Urinary bladder (tissue), 4 donors: Measurements from ENCODE around the gene ZC3H12D. TPM values are rescaled to one million over a fixed set of nuclear protein-coding genes. Genes with fewer than 3 reads are reported as not detected.

ENCODE experiments used
- DNase-seq: peaks from one replicate; pipeline ENCODE4 v3.0.0-alpha.2; 2015; ENCODE audit errors: extremely low spot score
- H3K27ac ChIP-seq: one replicate; pipeline ENCODE4 v1.5.1; 2013; ENCODE audit warnings: low read depth, mild to moderate bottlenecking, moderate library complexity
- H3K36me3 ChIP-seq: one replicate; pipeline ENCODE4 v1.6.1; 2013; ENCODE audit warnings: mild to moderate bottlenecking, moderate library complexity; ENCODE audit not compliant: insufficient read depth
- H3K4me1 ChIP-seq: one replicate; pipeline ENCODE4 v1.6.1; 2013; ENCODE audit warnings: mild to moderate bottlenecking, moderate library complexity; ENCODE audit not compliant: insufficient read depth
- H3K4me3 ChIP-seq: one replicate; pipeline ENCODE4 v1.5.1; 2013; ENCODE audit warnings: low read depth, low read length
- WGBS: extraction: QIAGEN DNeasy Blood & Tissue Kit; methylation state at CpG from one replicate; pipeline ENCODE4 v1.1.7; 2013; 5-methylcytosine and 5-hydroxymethylcytosine counted together
- polyA plus RNA-seq: library from polyadenylated mRNA; stranded (reverse); fragments of 200-250 nt; gene quantifications from one replicate; pipeline ENCODE4 v1.2.3, GENCODE V29; 2013
- total RNA-seq: library from RNA; depleted of rRNA; stranded (reverse); fragments of >200 nt; gene quantifications from one replicate; pipeline ENCODE4 v1.2.3, GENCODE V29; 2014
- donor health status: healthy with polysubstance abuse.
- donor health status: healthy.

Gene ZC3H12D
- total and polyA plus RNA-seq, 2 donors: 0.42 to 1.2 TPM

DNA sequence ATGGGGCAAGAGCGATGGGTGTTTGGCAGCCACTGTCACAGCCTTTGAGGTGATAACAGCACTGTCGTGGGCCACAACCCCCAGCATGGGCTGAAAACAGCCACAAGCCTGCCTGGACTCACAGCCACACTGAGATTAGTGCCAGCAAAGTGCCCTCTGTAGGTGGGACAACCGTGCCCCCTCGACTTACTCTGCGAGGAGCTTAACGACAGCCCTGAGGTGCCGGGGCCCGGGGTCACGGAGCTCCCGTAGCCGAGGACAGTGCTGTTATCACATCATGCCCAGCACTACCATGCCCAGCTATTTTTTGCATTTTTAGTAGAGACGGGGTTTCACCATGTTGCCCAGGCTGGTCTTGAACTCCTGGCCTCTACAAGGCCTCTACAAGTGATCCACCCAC is 48.2 kb downstream of the ZC3H12D start:
- Histone ChIP-seq H3K4me1 (no peaks in the 10 kb centered on the region), H3K27ac (no peak overlapping the region), H3K36me3 (no peaks in the 10 kb centered on the region), H3K4me3 (no peak overlapping the region)
- no peak for DNase-seq
- 96% methylated on average over 12 of the region's 12 CpGs for WGBS

DNA sequence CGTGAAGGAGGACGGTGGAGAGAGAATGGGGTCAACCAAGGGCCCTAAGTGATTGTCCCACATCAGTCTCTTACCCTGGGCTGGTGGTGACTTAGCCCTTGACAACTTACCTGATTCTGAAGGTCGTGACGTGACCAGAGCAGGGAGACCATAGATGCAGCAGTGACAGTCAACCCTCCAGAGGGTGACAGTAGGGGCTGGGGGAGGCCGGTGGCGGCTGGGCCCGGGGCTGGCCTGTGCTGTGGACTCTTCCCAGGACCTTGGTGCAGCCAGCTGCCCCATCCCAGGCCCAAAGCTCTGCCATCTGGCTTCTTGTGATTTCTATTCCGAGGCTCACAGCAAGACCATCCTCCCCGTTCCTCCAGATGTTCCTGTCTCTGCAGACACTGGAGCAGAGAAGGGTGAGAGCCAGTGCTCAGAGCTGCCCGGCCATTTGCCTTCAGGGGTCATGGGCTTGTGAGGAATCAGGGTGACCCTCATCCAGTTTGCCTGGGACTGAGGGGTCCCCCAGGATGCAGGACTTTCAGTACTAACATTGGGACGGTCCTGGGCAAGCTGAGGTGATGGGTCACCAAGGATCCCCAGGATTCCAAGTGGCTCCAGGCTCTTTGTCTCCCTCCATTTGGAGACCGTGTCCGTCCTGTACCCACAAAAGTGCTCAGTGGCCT is 48.8 kb downstream of the ZC3H12D start:
- H3K4me1 ChIP-seq: no peaks in the 10 kb centered on the region
- H3K27ac ChIP-seq: no peak overlapping the region
- no peak for DNase-seq
- H3K36me3 ChIP-seq: no peaks in the 10 kb centered on the region
- 96% methylated on average over 13 of the region's 13 CpGs for WGBS
- H3K4me3 ChIP-seq: no peak overlapping the region

DNA sequence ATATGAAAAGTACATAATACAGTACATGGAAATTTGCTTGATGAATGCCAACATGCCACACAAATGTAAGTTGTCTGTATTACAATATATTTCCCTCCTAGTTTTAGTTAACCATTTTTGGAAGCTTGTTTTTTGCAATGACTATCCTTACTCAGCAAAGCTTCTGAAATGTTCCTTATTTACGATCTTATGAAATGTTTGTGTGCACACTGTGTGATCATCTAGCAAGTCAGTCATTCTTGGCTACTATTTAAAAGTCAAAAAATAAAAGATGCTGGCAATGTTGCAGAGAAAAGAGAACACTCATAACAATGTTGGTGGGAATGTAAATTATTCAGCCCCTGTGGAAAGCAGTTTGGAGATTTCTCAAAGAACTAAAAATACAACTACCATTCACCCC is 50.9 kb downstream of the ZC3H12D start:
- DNase-seq: no peak
- WGBS: 23% methylated on average over 1 of the region's 1 CpG
- no peak overlapping the region for H3K27ac ChIP-seq
- H3K4me3 ChIP-seq: no peak overlapping the region
- H3K4me1 ChIP-seq: no peaks in the 10 kb centered on the region
- no peaks in the 10 kb centered on the region for H3K36me3 ChIP-seq

- H3K4me3 ChIP-seq: no peak overlapping the region
- 84% methylated on average over 2 of the region's 2 CpGs for WGBS
- H3K27ac ChIP-seq: no peak overlapping the region
- H3K4me1 ChIP-seq: no peaks in the 10 kb centered on the region
- DNase-seq: no peak
- no peaks in the 10 kb centered on the region for H3K36me3 ChIP-seq
Measured at GRCh38 chr6:149433405-149433804, 51.4 kb downstream of the ZC3H12D start.

- no peaks in the 10 kb centered on the region for H3K36me3 ChIP-seq
- no peak overlapping the region for H3K27ac ChIP-seq
- H3K4me1 ChIP-seq: no peaks in the 10 kb centered on the region
- WGBS: 30% methylated on average over 19 of the region's 19 CpGs
- no peak overlapping the region for H3K4me3 ChIP-seq
- DNase-seq: no peak
Measured at GRCh38 chr6:149431905-149432775, 52.7 kb downstream of the ZC3H12D start.

DNA sequence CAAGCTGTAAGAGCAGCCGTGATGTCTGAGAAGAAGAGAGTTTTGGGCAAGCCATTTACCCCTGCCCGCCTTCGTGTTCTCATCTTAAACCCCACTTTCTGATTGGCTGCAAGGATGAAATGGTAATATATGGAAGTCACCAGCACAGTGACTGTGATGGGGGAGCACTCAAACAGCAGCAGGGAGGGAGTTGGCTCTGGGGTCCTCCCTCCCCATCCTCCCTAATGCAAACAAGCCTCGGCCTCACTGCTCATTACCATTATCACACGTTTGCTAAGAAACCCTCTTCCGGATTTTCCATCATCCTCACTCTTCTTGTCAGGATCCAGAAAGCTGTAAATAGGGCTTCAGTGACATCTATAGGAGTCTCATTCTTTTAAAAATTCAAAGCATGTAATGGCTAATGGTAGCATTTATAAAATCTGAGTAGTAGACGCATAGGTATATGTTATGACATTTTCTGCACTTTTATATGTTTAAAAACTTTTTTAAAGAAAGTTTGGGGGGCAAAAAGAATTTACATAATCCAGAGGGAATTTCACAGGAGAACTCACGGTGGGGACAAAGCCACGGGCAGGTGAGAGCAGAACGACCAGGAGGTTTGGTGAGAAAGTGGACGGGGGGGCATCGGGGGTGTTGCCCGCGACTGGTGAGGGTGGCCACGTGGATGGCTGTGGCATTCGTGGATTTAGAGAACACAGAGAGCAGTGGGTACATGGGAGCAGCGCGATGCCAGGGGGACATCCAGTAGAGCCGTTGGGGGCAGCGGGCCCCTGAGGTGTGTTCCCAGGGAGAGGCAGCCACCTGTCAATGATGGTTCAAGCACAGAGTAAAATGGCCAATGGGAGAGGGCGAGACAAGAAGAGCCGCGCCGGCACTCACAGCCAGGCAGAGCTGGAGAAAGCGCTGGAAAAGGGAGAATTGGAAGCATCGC is 55.1 kb downstream of the ZC3H12D start:
- Histone ChIP-seq H3K4me1 (no peaks in the 10 kb centered on the region), H3K36me3 (no peaks in the 10 kb centered on the region), H3K4me3 (no peak overlapping the region), H3K27ac (no peak overlapping the region)
- WGBS: 87% methylated on average over 26 of the region's 26 CpGs
- no peak for DNase-seq

DNA sequence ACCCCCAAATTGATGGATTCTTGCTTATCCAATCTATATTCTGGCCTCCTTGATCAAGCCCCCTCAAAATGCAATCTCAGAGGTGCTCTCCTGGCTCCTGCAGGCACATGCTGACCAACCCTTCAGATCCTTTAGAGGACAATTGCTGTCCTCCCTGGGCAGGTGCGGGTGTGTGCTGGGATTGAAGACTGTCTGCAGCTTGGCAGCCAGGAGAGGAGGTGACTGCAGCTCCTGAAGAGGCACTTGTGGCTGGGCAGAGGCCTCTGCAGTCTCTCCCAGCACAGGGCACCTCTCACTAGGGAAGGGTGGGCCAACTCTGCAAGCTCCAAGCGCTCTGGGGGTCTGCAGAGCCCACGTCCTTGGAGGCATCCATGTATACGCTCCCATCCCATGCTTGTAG is 56.2 kb downstream of the ZC3H12D start:
- H3K4me1 ChIP-seq: no peaks in the 10 kb centered on the region
- no peak overlapping the region for H3K4me3 ChIP-seq
- H3K27ac ChIP-seq: no peak overlapping the region
- 94% methylated on average over 4 of the region's 4 CpGs for WGBS
- no peaks in the 10 kb centered on the region for H3K36me3 ChIP-seq
- no peak for DNase-seq

DNA sequence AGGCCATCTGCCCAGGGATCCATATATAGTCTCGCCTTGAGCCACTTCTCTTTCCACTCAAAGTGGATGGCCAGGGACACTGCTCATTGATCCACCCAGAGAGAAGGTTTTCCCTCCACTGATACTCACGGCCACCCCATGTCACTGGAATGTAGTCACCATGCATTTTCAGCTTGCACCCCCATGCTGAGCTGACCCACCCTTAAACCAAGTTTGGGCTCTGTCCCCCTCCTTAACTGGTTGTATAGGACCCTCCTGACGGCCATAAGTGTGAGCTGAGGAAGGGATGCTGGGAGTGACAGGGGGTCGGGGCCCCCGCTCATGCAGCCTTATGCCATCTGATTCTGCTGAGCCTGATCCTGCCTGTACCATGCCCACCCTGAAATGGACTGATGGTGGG is 59.1 kb downstream of the ZC3H12D start:
- H3K27ac ChIP-seq: no peak overlapping the region
- no peak overlapping the region for H3K4me3 ChIP-seq
- no peaks in the 10 kb centered on the region for H3K36me3 ChIP-seq
- WGBS: 97% methylated on average over 5 of the region's 5 CpGs
- H3K4me1 ChIP-seq: no peaks in the 10 kb centered on the region
- DNase-seq: no peak

DNA sequence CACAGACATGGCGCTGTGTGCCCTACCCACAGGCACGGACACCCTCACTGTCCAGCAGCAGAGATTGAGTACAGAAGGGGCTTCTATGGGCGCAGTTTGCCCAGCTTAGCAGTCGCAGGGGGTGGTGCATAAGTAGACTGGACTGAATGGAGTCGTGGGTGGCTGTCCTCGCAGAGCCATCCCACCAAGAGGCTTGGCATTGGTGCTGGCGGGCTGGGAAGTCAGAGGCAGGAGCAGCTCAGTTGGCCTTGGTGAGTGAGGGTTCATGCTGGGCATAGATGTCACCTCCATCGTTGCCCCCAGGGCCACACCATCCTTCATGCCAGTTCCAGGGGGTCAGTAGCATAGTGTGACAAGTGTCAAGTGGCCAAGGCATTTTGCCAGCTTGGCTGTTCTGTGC is 59.6 kb downstream of the ZC3H12D start:
- no peak overlapping the region for H3K27ac ChIP-seq
- no peaks in the 10 kb centered on the region for H3K36me3 ChIP-seq
- no peak for DNase-seq
- no peaks in the 10 kb centered on the region for H3K4me1 ChIP-seq
- no peak overlapping the region for H3K4me3 ChIP-seq
- 95% methylated on average over 8 of the region's 8 CpGs for WGBS

GRCh38 chr6:149423964-149424440 is 60.8 kb downstream of the ZC3H12D start:
- Histone ChIP-seq H3K4me1 (no peaks in the 10 kb centered on the region), H3K27ac (no peak overlapping the region), H3K36me3 (no peaks in the 10 kb centered on the region), H3K4me3 (no peak overlapping the region)
- WGBS: 63% methylated on average over 7 of the region's 7 CpGs
- DNase-seq: no peak

GRCh38 chr6:149422581-149422980 is 62.2 kb downstream of the ZC3H12D start:
- DNase-seq: no peak
- H3K36me3 ChIP-seq: no peaks in the 10 kb centered on the region
- H3K4me1 ChIP-seq: no peaks in the 10 kb centered on the region
- no peak overlapping the region for H3K4me3 ChIP-seq
- H3K27ac ChIP-seq: no peak overlapping the region
- 93% methylated on average over 4 of the region's 4 CpGs for whole genome bisulfite sequencing

- 73% methylated on average over 5 of the region's 5 CpGs for WGBS
- no peak for DNase-seq
- H3K36me3 ChIP-seq: no peaks in the 10 kb centered on the region
- no peaks in the 10 kb centered on the region for H3K4me1 ChIP-seq
- no peak overlapping the region for H3K27ac ChIP-seq
- no peak overlapping the region for H3K4me3 ChIP-seq
Measured at GRCh38 chr6:149421132-149421531, 63.7 kb downstream of the ZC3H12D start.

GRCh38 chr6:149419696-149420404 is 65.0 kb downstream of the ZC3H12D start:
- Histone ChIP-seq H3K4me1 (no peaks in the 10 kb centered on the region), H3K36me3 (no peaks in the 10 kb centered on the region), H3K4me3 (no peak overlapping the region), H3K27ac (no peak overlapping the region)
- 89% methylated on average over 13 of the region's 13 CpGs for WGBS
- DNase-seq: no peak
